BE2C (cell line): ENCODE measurements around the gene E2F1.

Experiments used
- DNase-seq: peaks from one replicate; pipeline ENCODE4 v3.0.0-alpha.2; 2020
- H3K27me3 ChIP-seq: fragments of 250-450 bp; sonication (Bioruptor Pico); 2 replicates; pipeline ENCODE4 v1.5.1; 2020; ENCODE audit warnings: mild to moderate bottlenecking
- H3K36me3 ChIP-seq: fragments of 250-450 bp; sonication (Bioruptor Pico); 2 replicates; pipeline ENCODE4 v1.5.1; 2020; ENCODE audit warnings: mild to moderate bottlenecking
- H3K4me1 ChIP-seq: fragments of 250-450 bp; sonication (Bioruptor Pico); 2 replicates; pipeline ENCODE4 v1.5.1; 2020
- H3K4me3 ChIP-seq: 2 replicates; pipeline ENCODE4 v1.5.1; 2011; ENCODE audit warnings: low read depth, low read length
- H3K9me3 ChIP-seq: fragments of 250-450 bp; sonication (Bioruptor Pico); 2 replicates; pipeline ENCODE4 v1.5.1; 2020
- TF ChIP-seq, protein P1 (sequence below): IDR thresholded peaks from 2 replicates; pipeline ENCODE4 v1.5.1; 2012; ENCODE audit warnings: mild to moderate bottlenecking, low read depth, low read length

E2F1 gene

DNA sequence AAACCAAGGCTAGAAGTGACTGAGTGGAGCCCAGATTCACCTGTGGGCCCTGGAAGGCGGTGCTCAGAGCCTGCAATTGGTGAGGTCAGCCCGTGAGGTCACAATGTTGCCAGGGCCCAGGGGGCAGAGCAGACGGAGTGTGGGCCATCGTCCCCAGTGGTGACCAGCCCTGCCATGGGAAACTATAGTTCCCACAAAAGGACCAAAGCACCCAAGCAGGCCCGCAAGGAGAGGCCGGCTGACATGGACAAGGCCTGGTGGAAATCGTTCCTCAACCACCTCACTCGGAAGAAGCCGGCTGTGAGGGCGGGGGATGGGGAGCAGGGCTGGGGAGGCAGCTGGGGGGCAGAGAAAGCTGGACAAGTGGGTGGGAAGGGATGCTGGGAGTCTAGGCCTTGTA, 24.0 kb downstream of the E2F1 start, which contains the start of gene C20orf144:
Gene C20orf144 (plus strand): TSS at position 156 of the 400 bp plus-strand sequence. CDS start 19 bp downstream, at position 175.
- Histone ChIP-seq H3K36me3 (peaks cover 13% of the 10 kb centered on the region), H3K4me3 (peak within 1 kb of the TSS; percentile 81), H3K9me3 (no peaks in the 10 kb centered on the region), H3K27me3 (no peaks in the 10 kb centered on the region), H3K4me1 (peaks cover 5% of the 10 kb centered on the region)
- no peak for DNase-seq
- TF ChIP-seq, protein P1, sequence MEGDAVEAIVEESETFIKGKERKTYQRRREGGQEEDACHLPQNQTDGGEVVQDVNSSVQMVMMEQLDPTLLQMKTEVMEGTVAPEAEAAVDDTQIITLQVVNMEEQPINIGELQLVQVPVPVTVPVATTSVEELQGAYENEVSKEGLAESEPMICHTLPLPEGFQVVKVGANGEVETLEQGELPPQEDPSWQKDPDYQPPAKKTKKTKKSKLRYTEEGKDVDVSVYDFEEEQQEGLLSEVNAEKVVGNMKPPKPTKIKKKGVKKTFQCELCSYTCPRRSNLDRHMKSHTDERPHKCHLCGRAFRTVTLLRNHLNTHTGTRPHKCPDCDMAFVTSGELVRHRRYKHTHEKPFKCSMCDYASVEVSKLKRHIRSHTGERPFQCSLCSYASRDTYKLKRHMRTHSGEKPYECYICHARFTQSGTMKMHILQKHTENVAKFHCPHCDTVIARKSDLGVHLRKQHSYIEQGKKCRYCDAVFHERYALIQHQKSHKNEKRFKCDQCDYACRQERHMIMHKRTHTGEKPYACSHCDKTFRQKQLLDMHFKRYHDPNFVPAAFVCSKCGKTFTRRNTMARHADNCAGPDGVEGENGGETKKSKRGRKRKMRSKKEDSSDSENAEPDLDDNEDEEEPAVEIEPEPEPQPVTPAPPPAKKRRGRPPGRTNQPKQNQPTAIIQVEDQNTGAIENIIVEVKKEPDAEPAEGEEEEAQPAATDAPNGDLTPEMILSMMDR = no peak

DNA sequence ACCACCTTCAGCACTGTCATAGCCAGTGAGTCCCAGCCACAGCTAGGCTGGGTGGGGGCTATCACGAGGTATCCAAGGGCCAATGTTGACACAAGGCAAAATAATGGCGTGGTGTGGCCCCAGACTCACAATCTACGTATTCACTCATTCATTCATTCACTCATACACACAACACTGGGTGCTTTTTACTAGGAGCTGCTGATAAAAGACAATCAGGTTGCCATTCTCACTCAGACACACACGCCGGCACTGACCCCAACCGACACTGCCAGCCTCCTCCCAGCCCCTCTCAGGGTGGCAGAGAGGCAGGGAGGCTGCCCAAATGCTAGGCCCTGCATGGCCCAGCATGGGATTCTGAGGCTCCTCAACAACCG, 25.5 kb downstream of the E2F1 start:
- no peaks in the 10 kb centered on the region for H3K27me3 ChIP-seq
- no peaks in the 10 kb centered on the region for H3K4me1 ChIP-seq
- DNase-seq = no peak
- H3K4me3 ChIP-seq = no peak overlapping the region
- H3K9me3 ChIP-seq = no peaks in the 10 kb centered on the region
- peaks cover 13% of the 10 kb centered on the region for H3K36me3 ChIP-seq
- TF ChIP-seq, protein P1 = no peak

DNA sequence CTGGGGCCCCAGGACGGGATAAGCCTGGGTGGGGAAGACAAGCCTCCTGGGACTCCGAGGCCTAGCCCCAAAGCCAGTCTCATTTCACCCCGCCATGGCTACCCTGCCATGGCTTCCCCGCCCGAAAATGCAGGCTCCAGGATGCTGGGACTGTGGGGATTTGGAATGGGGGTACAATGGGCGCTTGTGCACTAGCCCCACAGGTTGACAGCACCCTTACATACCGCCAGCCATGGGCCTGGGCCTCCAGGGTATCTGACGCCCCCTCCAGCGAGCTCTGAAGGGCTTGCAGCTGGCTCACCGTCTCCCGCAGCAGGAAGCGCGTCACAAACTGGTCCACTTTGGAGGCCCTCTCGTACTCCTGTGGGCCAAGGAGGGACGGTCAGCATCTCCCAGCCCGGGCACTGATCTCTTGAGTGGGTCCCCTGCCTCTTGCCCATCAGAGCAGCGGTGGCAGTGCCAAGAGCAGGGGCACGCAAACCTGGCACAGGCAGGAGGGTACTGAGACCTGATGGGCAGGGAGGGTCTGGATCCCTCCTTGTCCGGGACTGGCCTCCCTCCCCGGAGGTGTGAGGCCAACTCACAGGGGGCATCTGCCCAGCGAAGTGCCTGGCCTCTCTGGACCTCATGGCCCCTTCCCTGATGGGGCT, 26.0 kb downstream of the E2F1 start:
- Histone ChIP-seq H3K4me1 (no peaks in the 10 kb centered on the region), H3K36me3 (peaks cover 13% of the 10 kb centered on the region), H3K9me3 (no peaks in the 10 kb centered on the region), H3K27me3 (no peaks in the 10 kb centered on the region), H3K4me3 (no peak overlapping the region)
- TF ChIP-seq, protein P1 = no peak
- DNase-seq = no peak

GRCh38 chr20:33659341-33660034, 26.7 kb downstream of the E2F1 start:
- DNase-seq = no peak
- Histone ChIP-seq H3K4me1 (no peaks in the 10 kb centered on the region), H3K27me3 (no peaks in the 10 kb centered on the region), H3K4me3 (no peak overlapping the region), H3K9me3 (no peaks in the 10 kb centered on the region), H3K36me3 (peaks cover 13% of the 10 kb centered on the region)
- TF ChIP-seq, protein P1 = no peak

- Histone ChIP-seq H3K36me3 (peaks cover 13% of the 10 kb centered on the region), H3K27me3 (no peaks in the 10 kb centered on the region), H3K9me3 (no peaks in the 10 kb centered on the region), H3K4me3 (no peak overlapping the region), H3K4me1 (no peaks in the 10 kb centered on the region)
- DNase-seq = no peak
- TF ChIP-seq, protein P1 = no peak
These were observed 27.3 kb downstream of the E2F1 start for GRCh38 chr20:33658929-33659328.

GRCh38 chr20:33658510-33658909, 27.7 kb downstream of the E2F1 start:
- H3K36me3 ChIP-seq = peaks cover 13% of the 10 kb centered on the region
- no peak for DNase-seq
- TF ChIP-seq, protein P1 = no peak

More at GRCh38 chr20:33658510-33658909, 27.7 kb downstream of the E2F1 start:
- no peaks in the 10 kb centered on the region for H3K4me1 ChIP-seq
- H3K9me3 ChIP-seq = no peaks in the 10 kb centered on the region
- H3K27me3 ChIP-seq = no peaks in the 10 kb centered on the region
- no peak overlapping the region for H3K4me3 ChIP-seq
